GM10266 (cell line): ENCODE measurements around the gene KIF26A.

Experiments used
- DNase-seq: peaks from one replicate; pipeline ENCODE4 v3.0.0; 2012; ENCODE audit errors: extremely low spot score
- CTCF ChIP-seq: IDR thresholded peaks from 2 replicates; pipeline ENCODE4 v1.5.1; 2012; ENCODE audit warnings: mild to moderate bottlenecking, low read depth; ENCODE audit not compliant: control insufficient read depth, insufficient read depth; ENCODE audit errors: missing control alignments

KIF26A gene

GRCh38 chr14:104144911-104145825 lies 6.8 kb downstream of the KIF26A start:
- TF ChIP-seq CTCF, result no peak
- DNase-seq, result no peak

GRCh38 chr14:104145826-104146601 lies 7.6 kb downstream of the KIF26A start:
- no peak for DNase-seq
- TF ChIP-seq CTCF, result no peak

- no peak for TF ChIP-seq CTCF
- no peak for DNase-seq
Observed at GRCh38 chr14:104146651-104147345, 8.4 kb downstream of the KIF26A start.

GRCh38 chr14:104147346-104148125 lies 9.1 kb downstream of the KIF26A start:
- TF ChIP-seq CTCF, result no peak
- DNase-seq, result no peak

- no peak for TF ChIP-seq CTCF
- DNase-seq, result no peak
Observed at GRCh38 chr14:104148433-104149277, 10.3 kb downstream of the KIF26A start.

GRCh38 chr14:104149278-104149595 lies 10.8 kb downstream of the KIF26A start:
- TF ChIP-seq CTCF, result no peak
- no peak for DNase-seq
